ENCODE measurements around the gene GPR119. TPM values are rescaled to one million over a fixed set of nuclear protein-coding genes. Genes with fewer than 3 reads are reported as not detected.

The GPR119 gene
- not detected in 2 replicates for total RNA-seq (2014; rRNA removed; shearing (Covaris generic))

GRCh38 chrX:130385520-130385919, at the start of gene GPR119:
Gene GPR119 (minus strand): TSS chrX:130385674. CDS start chrX:130385447, 227 bp downstream.

GRCh38 chrX:130401415-130402207, 16.1 kb upstream of the GPR119 start, which contains the start of gene RBMX2:
Gene RBMX2 (plus strand): TSS chrX:130401987. CDS start chrX:130402033, 46 bp downstream.

GRCh38 chrX:130339408-130340222, 45.9 kb downstream of the GPR119 start, which contains the start of gene SLC25A14:
Gene SLC25A14 (plus strand): TSS chrX:130339919. CDS start chrX:130340279, 360 bp downstream.

Other genes starting within 250 kb of the GPR119 start
- gene AIFM1, start 219.8 kb downstream of the GPR119 start, total RNA-seq (2014; rRNA removed; shearing (Covaris generic)) = 32.3 and 38.7 TPM in 2 replicates
- not detected in 2 replicates for gene RAB33A, start 213.7 kb downstream of the GPR119 start, total RNA-seq (2014; rRNA removed; shearing (Covaris generic))
- gene ZNF280C, start 116.8 kb downstream of the GPR119 start, total RNA-seq (2014; rRNA removed; shearing (Covaris generic)) = 2.4 and 3.1 TPM in 2 replicates
- gene SLC25A14, start 45.8 kb downstream of the GPR119 start, total RNA-seq (2014; rRNA removed; shearing (Covaris generic)) = 11.0 and 14.1 TPM in 2 replicates
- 36.9 and 38.2 TPM in 2 replicates for gene RBMX2, start 16.3 kb upstream of the GPR119 start, total RNA-seq (2014; rRNA removed; shearing (Covaris generic))

Measured in A375 (cell line).